ENCODE results near the gene OCLN. TPM values are rescaled to one million over a fixed set of nuclear protein-coding genes. Genes with fewer than 3 reads are reported as not detected.

The OCLN gene, protein sequence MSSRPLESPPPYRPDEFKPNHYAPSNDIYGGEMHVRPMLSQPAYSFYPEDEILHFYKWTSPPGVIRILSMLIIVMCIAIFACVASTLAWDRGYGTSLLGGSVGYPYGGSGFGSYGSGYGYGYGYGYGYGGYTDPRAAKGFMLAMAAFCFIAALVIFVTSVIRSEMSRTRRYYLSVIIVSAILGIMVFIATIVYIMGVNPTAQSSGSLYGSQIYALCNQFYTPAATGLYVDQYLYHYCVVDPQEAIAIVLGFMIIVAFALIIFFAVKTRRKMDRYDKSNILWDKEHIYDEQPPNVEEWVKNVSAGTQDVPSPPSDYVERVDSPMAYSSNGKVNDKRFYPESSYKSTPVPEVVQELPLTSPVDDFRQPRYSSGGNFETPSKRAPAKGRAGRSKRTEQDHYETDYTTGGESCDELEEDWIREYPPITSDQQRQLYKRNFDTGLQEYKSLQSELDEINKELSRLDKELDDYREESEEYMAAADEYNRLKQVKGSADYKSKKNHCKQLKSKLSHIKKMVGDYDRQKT
- 0.43 and 1.5 TPM in 2 replicates for total RNA-seq

DNA sequence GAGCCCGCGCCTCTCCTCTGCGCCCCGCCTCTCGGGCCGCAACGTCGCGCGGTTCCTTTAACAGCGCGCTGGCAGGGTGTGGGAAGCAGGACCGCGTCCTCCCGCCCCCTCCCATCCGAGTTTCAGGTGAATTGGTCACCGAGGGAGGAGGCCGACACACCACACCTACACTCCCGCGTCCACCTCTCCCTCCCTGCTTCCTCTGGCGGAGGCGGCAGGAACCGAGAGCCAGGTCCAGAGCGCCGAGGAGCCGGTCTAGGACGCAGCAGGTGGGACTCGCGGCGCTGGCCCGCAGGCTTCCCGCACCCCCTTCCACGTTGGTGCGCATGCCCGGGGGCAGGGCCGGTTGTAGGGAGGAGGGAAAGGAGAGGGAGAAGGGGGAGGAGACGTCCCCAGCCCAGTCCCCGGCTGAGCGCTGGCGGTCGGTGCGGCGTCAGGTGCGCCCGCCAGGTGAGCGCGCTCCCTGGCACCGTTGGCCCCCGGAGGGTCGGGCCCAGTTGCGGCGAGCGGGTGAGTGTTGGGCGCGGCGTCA, at the start of gene OCLN:
Gene OCLN (plus strand): TSS at position 400 of the 532 bp plus-strand sequence. CDS start 11,455 bp downstream, outside the sequence.

DNA sequence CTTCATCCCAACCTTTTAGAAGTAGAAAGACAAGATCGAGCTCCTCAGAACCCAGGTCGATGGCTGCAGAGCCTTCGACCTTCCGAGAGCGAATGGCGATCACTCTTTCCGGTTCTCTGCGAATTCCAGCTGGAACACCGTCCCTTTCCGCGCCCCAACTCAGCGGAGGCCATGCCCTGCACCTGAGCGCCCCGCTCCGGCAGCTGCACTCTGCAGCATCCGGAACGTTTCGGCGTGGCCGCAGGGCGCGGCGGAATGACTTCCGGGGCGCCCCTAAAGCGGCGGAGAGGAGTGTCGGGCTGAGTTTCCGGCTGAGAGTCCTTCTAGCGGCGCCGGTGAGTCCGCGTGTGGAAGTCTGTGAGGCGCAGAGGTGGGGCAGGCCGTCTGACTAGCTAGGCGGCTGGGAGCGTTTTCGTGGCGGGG, 67.3 kb downstream of the OCLN start, which contains the start of gene GTF2H2C:
Gene GTF2H2C (plus strand): TSS at position 284 of the 423 bp plus-strand sequence. CDS start 4,942 bp downstream, outside the sequence.

Other genes with a start within 250 kb of the OCLN start
- 3.7 and 5.8 TPM in 2 replicates for gene CCDC125, start 160.0 kb upstream of the OCLN start, total RNA-seq
- gene AK6, start 123.3 kb upstream of the OCLN start, total RNA-seq: 22.5 and 27.1 TPM in 2 replicates
- gene TAF9, start 123.3 kb upstream of the OCLN start, total RNA-seq: 67.9 and 72.6 TPM in 2 replicates
- 13.5 and 19.5 TPM in 2 replicates for gene RAD17, start 123.0 kb upstream of the OCLN start, total RNA-seq
- gene MARVELD2, start 77.7 kb upstream of the OCLN start, total RNA-seq: 1.3 and 1.5 TPM in 2 replicates
- 18.5 and 24.4 TPM in 2 replicates for gene GTF2H2C, start 67.4 kb downstream of the OCLN start, total RNA-seq